GM15510 (cell line): Measurements from ENCODE around the gene PTPRM.

Experiments
- POLR2A ChIP-seq: IDR thresholded peaks from 3 replicates; pipeline ENCODE4 v1.6.1; 2011; ENCODE audit warnings: borderline replicate concordance; ENCODE audit not compliant: insufficient read length; ENCODE audit errors: extremely low read depth

Gene PTPRM

DNA sequence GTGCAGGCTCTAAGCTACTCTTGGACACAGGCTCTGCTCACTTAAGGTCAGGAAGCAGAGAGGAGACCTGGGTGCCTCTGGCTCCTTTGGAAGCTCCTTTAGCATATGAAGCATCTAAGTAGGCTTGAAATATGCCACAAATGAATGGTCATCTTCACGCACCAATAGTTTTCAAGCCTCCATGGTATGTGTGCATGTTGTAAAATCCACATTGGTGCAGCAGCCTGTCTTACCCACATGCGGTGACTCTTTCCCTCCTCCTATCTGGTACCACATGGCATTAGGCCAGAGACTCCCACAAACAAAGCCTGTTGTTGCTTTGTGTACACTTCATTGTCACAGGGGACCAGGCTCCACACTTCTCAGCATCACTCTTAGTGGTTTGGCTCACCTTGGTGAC lies 599.9 kb downstream of the PTPRM start:
- no peak for TF ChIP-seq POLR2A

GRCh38 chr18:8167673-8168072 lies 600.6 kb downstream of the PTPRM start:
- TF ChIP-seq POLR2A = no peak

- TF ChIP-seq POLR2A = no peak
These were observed 602.6 kb downstream of the PTPRM start for GRCh38 chr18:8169722-8170121.

GRCh38 chr18:8174771-8175170 lies 607.7 kb downstream of the PTPRM start:
- no peak for TF ChIP-seq POLR2A

- TF ChIP-seq POLR2A = no peak
These were observed 608.5 kb downstream of the PTPRM start for GRCh38 chr18:8175501-8176061.

DNA sequence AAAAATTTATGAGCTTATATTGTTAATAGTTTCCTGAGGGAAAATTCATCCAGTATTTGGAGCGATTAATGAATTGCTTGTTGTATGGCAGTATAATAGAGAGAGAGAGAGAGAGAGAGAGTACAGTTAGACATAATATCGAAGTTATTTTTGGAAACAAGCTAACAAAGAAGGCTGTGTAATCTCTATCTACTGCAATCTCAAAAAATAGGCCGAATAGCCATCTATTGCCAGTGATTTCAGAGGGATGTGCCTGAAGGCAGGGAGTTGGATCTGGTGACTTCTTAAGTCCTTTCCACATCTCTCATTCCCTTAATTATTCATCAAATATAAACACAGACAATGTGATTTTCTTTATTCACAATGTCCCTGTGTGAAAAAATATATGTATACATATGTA lies 609.0 kb downstream of the PTPRM start:
- no peak for TF ChIP-seq POLR2A

DNA sequence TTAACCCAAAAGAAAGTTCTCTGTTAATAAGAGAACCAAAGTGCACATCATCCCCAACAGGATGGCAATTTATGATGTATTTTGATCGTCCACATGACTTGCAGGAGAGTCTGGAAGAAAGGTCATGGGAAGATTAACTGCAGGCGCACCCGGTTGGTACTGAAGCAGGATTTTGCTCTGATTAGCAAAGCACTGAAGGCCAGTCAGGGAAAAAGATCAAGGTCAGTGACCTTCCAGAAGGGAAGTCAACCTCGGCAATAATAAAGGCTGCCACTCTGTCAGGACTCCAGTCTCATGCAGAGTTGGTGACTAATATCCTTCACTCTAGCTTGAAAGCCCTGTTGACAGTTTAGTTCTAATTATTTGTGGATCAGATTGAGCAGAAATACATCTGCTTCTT lies 609.4 kb downstream of the PTPRM start:
- no peak for TF ChIP-seq POLR2A

DNA sequence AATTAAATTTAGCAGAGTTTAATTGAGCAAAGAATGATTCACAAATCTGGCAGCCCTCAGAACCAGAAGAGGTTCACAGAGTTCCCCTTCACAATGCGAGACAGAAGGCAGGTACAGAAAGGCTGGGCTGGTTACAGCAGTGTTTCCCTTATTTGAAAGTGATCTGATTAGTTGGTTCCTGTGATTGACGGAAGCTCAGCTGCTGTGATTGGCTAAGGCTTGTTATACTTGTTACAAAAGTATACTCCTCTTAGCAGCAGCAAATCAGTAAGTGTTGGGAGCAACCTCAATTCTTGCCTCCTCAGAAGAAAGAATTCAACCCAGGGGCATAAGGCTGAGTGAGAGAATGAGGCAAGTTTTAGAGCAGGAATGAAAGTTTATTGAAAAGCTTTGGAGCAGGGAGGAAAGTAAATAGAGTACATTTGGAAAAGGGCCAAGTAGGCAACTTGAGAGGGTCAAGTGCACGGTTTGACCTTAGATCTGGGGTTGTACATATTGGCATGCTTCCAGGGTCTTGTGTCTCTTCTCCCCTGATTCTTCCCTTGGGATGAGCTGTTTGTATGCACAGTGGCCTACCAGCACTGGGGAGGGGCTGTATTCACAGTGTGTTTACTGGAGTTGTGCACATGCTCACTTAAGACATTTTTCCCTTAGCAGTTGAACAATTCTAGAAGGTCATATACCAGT lies 610.4 kb downstream of the PTPRM start:
- TF ChIP-seq POLR2A = no peak

GRCh38 chr18:8186413-8186812 lies 619.3 kb downstream of the PTPRM start:
- no peak for TF ChIP-seq POLR2A

DNA sequence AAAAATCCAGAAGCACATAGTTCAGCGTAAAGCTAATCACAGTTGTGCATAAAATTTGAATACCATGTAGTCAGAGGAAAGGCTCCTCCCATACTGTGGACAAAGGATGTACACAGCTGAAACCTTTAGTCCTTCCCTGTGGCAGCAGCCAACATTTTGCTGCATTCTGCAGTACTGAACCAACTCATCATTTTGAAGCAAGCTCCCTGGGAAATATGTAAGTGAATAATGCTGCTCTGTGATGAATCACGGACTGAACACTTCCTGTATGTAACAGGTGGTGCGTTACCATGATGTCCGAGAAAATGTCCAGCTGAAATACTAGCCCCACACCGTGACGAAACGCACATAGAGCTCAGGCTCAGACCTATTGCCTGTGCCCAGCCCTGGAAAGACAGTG lies 621.1 kb downstream of the PTPRM start:
- no peak for TF ChIP-seq POLR2A

GRCh38 chr18:8190980-8191379 lies 623.9 kb downstream of the PTPRM start:
- no peak for TF ChIP-seq POLR2A

GRCh38 chr18:8194431-8194830 lies 627.3 kb downstream of the PTPRM start:
- no peak for TF ChIP-seq POLR2A

DNA sequence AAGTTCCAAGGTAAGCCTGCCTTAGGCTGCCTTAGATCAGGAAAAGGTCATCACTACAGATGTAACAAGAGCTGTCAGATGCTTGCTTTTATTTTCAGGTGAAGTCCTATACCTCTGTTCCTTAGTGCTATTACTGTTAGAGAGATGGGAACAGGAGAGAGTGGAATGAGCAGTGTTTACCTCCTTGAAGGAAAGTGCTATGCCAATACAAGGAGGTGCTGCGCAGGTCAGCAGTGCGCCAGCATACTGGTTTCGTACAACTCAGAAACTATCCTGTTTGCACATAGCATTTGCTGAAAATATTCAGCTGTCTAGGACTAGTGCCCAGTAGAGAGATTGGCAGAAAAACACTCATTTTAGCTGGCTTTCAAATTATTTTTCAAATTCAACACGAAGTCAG lies 629.1 kb downstream of the PTPRM start:
- TF ChIP-seq POLR2A = no peak

DNA sequence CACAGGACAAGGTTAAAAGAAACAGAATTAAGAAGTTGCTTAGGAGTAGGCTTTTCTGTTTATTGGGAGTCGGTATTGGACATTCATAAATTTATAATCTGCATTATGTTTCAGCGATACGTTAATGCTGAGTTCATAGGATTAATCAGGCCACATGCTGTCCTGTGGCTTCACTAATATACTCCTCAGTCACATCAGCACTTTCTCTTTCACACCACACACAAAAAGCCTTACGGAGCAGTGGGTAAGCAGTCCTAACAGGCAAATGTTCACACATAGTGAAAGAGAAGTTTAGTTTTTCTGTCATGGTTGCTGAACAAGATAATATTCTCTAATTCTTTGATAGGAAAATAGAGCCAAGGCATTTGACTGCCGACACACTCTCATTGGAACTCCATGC lies 630.4 kb downstream of the PTPRM start:
- no peak for TF ChIP-seq POLR2A

- TF ChIP-seq POLR2A = no peak
These were observed 640.9 kb downstream of the PTPRM start for GRCh38 chr18:8207996-8208395.

DNA sequence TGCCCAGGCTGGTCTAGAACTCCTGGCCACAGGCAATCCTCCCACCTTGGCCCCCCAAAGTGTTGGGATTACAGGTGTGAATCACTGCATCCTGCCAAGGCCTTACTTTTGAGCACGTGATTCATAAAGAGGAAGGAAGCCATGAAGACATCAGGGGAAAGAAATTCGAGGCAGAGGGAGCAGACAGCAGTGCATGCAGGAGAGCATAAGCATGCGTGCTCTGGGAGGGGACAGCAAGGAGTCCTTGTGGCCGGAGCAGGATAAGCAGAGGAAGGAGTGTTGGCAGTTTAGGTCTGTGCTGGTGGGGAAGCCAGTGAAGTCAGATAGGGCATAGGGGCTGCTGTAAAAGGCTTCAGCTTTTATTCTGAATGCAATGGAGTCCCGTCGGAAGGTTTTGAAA lies 641.6 kb downstream of the PTPRM start:
- TF ChIP-seq POLR2A = no peak
